ENCODE results near the gene REC8. TPM values are rescaled to one million over a fixed set of nuclear protein-coding genes. Genes with fewer than 3 reads are reported as not detected.

REC8 gene
- total RNA-seq, 2 donors from 2014 or later = 3.8 to 5.6 TPM

DNA sequence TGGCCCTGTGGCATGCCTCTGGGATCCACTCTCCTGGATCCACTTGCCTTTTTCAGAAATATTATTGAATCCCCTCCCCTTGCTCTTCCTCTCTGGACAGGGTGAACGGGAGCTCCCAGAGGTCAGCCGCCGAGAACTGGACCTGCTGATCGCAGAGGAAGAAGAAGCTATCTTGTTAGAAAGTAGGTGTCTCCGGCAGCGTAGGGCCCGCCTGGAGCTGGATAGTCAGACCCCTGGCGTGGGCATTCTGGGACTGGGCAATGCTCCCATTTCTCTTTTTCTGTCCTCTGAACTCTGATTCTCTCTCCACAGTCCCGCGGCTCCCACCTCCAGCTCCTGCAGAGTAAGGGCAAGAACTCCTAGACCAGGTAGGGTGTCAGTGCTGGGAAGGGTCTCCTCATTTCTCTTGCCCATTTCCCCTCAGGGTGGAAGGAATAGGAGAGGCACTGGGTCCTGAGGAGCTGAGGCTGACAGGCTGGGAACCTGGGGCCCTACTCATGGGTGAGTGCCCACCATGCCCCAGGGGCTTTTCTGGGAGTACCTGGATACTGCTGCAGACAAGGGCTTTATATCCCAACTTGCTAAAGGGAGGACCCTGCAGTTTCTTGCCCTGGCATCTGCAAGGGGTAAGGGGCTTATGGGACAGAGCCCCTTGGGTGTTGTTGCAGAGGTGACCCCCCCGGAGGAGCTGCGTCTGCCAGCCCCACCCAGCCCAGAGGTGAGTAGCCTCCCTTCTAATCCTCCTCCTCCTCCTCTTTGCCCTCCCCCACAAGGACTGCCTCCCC, 5.4 kb downstream of the REC8 start:
- no peak overlapping the region for H3K27ac ChIP-seq
- no peaks in the 10 kb centered on the region for H3K9me3 ChIP-seq
- H3K4me1 ChIP-seq = peaks cover 0 to 10% of the 10 kb centered on the region in 2 donors
- TF ChIP-seq, protein P1, sequence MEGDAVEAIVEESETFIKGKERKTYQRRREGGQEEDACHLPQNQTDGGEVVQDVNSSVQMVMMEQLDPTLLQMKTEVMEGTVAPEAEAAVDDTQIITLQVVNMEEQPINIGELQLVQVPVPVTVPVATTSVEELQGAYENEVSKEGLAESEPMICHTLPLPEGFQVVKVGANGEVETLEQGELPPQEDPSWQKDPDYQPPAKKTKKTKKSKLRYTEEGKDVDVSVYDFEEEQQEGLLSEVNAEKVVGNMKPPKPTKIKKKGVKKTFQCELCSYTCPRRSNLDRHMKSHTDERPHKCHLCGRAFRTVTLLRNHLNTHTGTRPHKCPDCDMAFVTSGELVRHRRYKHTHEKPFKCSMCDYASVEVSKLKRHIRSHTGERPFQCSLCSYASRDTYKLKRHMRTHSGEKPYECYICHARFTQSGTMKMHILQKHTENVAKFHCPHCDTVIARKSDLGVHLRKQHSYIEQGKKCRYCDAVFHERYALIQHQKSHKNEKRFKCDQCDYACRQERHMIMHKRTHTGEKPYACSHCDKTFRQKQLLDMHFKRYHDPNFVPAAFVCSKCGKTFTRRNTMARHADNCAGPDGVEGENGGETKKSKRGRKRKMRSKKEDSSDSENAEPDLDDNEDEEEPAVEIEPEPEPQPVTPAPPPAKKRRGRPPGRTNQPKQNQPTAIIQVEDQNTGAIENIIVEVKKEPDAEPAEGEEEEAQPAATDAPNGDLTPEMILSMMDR (IDR thresholded peaks at IDR 0.05) = no peak
- H3K27me3 ChIP-seq = no peaks in the 10 kb centered on the region
- H3K4me3 ChIP-seq = no peak overlapping the region
- DNase-seq (ENCODE audit: low spot score) = no peak
- H3K36me3 ChIP-seq = peaks cover 13% of the 10 kb centered on the region

DNA sequence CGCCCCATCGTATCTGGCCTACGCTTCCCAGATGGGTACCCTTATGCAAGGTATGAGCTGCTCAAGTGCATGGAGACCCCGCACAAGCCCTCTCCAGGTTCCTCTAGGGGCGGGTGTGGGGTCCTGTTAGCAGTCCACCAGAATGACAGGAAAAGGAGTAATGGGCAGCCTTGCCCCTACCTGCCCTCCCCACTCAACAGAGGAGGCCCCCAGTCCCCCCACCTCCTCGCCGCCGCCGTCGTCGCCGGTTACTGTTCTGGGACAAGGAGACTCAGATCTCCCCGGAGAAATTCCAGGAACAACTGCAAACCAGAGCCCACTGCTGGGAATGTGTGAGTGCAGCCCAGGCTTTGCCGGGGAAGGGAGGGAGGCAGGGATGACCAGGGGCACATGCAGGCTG, 6.0 kb downstream of the REC8 start:
- DNase-seq (ENCODE audit: low spot score) = no peak
- H3K9me3 ChIP-seq = no peaks in the 10 kb centered on the region
- peaks cover 0 to 10% of the 10 kb centered on the region in 2 donors for H3K4me1 ChIP-seq
- TF ChIP-seq, protein P1 (IDR thresholded peaks at IDR 0.05) = no peak
- peaks cover 20% of the 10 kb centered on the region for H3K36me3 ChIP-seq
- H3K27me3 ChIP-seq = no peaks in the 10 kb centered on the region
- no peak overlapping the region for H3K27ac ChIP-seq
- no peak overlapping the region for H3K4me3 ChIP-seq

DNA sequence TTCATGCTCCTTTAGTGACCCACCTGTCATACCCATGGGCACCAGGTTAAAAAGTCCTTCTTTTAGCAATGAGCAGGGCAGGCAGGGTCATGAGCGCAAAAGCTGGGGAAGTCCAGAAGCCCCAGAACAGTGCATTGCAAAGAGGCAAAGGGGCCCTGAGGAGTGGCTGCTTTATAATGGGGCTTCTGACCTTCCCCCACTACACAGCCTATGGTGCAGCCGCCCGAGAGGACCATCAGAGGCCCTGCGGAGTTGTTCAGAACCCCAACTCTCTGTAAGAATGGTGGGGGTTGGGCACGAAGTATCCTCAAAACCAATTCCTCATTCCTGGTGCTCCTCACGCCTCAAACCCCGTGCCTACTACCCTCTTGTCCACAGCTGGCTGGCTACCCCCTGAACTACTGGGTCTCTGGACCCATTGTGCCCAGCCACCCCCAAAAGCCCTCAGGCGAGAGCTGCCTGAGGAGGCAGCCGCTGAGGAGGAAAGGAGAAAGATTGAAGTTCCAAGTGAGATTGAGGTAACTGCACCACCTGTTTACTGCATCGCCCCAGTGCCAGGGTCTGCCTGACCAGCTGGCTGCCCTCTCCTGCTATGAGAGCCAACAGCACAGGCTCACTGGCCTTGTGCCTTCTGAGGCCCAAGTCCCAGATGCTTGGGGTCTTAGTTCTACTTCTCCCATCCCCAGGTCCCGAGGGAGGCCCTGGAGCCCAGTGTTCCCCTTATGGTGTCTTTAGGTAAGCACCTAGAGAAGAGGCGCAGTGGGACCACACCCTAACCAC, 6.7 kb downstream of the REC8 start:
- Histone ChIP-seq H3K27me3 (no peaks in the 10 kb centered on the region), H3K27ac (no peak overlapping the region), H3K9me3 (no peaks in the 10 kb centered on the region), H3K36me3 (peaks cover 27% of the 10 kb centered on the region), H3K4me1 (peaks cover 0 to 10% of the 10 kb centered on the region in 2 donors), H3K4me3 (no peak overlapping the region)
- TF ChIP-seq, protein P1 (IDR thresholded peaks at IDR 0.05) = no peak
- no peak for DNase-seq (ENCODE audit: low spot score)

DNA sequence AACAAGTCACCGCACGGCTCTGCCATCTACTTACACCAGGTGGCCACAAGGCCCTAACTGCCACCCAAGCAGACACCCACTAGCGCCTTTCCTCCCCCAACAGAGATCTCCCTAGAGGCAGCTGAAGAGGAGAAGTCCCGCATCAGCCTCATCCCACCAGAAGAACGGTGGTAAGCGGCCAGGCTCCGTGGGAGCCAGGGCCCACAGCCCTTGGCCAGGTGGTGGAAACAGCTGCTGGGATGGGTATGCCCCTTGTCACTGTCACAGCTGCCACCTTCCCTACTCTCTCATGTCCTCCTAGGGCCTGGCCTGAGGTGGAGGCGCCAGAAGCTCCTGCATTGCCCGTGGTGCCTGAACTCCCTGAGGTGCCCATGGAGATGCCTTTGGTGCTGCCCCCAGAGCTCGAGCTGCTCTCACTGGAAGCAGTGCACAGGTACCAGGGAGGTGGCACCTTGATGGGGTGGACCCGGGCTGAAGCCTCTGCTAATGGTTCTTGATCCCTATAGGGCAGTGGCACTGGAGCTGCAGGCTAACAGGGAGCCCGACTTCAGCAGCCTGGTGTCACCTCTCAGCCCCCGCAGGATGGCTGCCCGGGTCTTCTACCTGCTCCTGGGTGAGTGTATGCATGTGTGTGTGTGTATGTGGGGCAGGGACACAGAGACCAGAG, 7.5 kb downstream of the REC8 start:
- TF ChIP-seq, protein P1 (IDR thresholded peaks at IDR 0.05) = no peak
- peak overlapping the region; percentile 48 for H3K27ac ChIP-seq
- no peaks in the 10 kb centered on the region for H3K9me3 ChIP-seq
- peaks cover 35% of the 10 kb centered on the region for H3K36me3 ChIP-seq
- no peak for DNase-seq (ENCODE audit: low spot score)
- H3K27me3 ChIP-seq = no peaks in the 10 kb centered on the region
- peaks cover 0 to 10% of the 10 kb centered on the region in 2 donors for H3K4me1 ChIP-seq
- H3K4me3 ChIP-seq = no peak overlapping the region

DNA sequence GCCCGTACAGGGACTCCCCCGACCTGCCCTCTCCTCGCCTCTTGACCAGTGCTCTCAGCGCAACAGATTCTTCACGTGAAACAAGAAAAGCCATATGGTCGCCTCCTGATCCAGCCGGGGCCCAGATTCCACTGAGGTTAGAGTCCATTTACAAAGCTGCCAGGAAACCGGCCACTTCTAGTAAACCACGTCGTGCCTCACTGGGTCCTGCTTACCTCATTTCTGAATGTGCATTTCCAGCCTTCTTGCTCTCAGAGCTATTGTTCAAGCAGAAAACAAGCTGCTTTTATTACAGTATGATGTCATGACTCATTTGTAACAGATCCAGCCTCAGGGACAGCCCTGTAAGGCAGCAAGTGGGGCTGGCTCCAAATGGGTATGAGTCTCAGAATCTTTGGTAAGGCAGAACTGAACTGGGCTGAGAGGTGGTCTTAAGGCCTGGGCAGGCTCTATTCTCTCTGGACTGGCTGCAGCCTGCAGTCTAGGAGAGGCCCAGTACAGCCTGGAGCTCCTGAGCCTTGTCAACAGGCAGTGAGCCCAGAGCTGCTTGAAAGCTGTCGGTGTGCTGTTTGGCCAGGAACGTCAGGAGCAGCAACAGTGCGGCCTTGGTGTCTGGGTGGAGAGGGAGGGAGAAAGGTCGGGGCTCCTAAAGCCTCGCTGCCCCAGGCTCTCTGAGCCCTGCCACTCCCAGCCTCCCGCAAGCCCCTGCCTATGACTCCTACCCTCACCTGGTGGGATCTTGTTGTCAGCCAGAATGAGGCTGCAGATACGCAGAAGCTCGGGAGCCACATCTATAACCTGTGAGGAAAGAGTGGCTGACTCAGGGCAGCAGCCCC, 8.3 kb downstream of the REC8 start:
- peak overlapping the region; percentile 48 for H3K27ac ChIP-seq
- peaks cover 39% of the 10 kb centered on the region for H3K36me3 ChIP-seq
- no peaks in the 10 kb centered on the region for H3K9me3 ChIP-seq
- no peaks in the 10 kb centered on the region for H3K27me3 ChIP-seq
- peaks cover 0 to 10% of the 10 kb centered on the region in 2 donors for H3K4me1 ChIP-seq
- H3K4me3 ChIP-seq = no peak overlapping the region
- DNase-seq (ENCODE audit: low spot score) = peak; percentile 66
- TF ChIP-seq, protein P1 (IDR thresholded peaks at IDR 0.05) = no peak
